Loucy (cell line): ENCODE data around the gene STXBP2.

Experiments used
- H2AFZ ChIP-seq: fragments of 200-600 bp; sonication (generic); 2 replicates; pipeline ENCODE4 v1.6.0; 2016; ENCODE audit warnings: antibody characterized with exemption, mild to moderate bottlenecking, low read length, moderate library complexity
- H3F3A ChIP-seq: fragments of 200-600 bp; 2 replicates; pipeline ENCODE4 v1.6.0; 2016; ENCODE audit warnings: antibody characterized with exemption, low read depth, mild to moderate bottlenecking
- H3K27me3 ChIP-seq: fragments of 200-600 bp; sonication (generic); 2 replicates; pipeline ENCODE4 v1.6.1; 2014; ENCODE audit warnings: low read length, mild to moderate bottlenecking; ENCODE audit not compliant: insufficient read depth, poor library complexity, severe bottlenecking
- H3K36me3 ChIP-seq: fragments of 200-600 bp; sonication (generic); 2 replicates; pipeline ENCODE4 v1.6.1; 2016; ENCODE audit warnings: low read length; ENCODE audit not compliant: insufficient read depth
- H3K4me1 ChIP-seq: fragments of 200-600 bp; sonication (generic); 2 replicates; pipeline ENCODE4 v1.5.1; 2014; ENCODE audit warnings: low read length, mild to moderate bottlenecking; ENCODE audit not compliant: insufficient read depth, poor library complexity, severe bottlenecking
- H3K4me2 ChIP-seq: fragments of 200-600 bp; sonication (generic); 2 replicates; pipeline ENCODE4 v1.6.0; 2014; ENCODE audit warnings: antibody characterized with exemption, low read length, low read depth, mild to moderate bottlenecking; ENCODE audit not compliant: poor library complexity, severe bottlenecking
- H3K4me3 ChIP-seq: fragments of 200-600 bp; sonication (generic); 2 replicates; pipeline ENCODE4 v1.5.1; 2014; ENCODE audit warnings: low read length, mild to moderate bottlenecking, mixed read lengths; ENCODE audit not compliant: poor library complexity, severe bottlenecking
- H3K79me2 ChIP-seq: fragments of 200-600 bp; sonication (generic); 2 replicates; pipeline ENCODE4 v1.6.1; 2014; ENCODE audit warnings: low read length; ENCODE audit not compliant: insufficient read depth
- H3K9ac ChIP-seq: fragments of 200-600 bp; sonication (generic); 2 replicates; pipeline ENCODE4 v1.6.0; 2014; ENCODE audit warnings: mild to moderate bottlenecking, low read depth, low read length, moderate library complexity; ENCODE audit not compliant: poor library complexity, severe bottlenecking
- H3K9me2 ChIP-seq: fragments of 200-600 bp; sonication (generic); replicated peaks from 2 replicates; pipeline ENCODE4 v1.6.1; 2016; ENCODE audit warnings: low read depth, low read length, mixed read lengths
- H3K9me3 ChIP-seq: fragments of 200-600 bp; sonication (generic); 2 replicates; pipeline ENCODE4 v1.6.1; 2014; ENCODE audit warnings: mild to moderate bottlenecking, antibody characterized with exemption, low read length, low read depth; ENCODE audit not compliant: insufficient read depth
- H4K20me1 ChIP-seq: fragments of 200-600 bp; sonication (generic); 2 replicates; pipeline ENCODE4 v1.6.0; 2014; ENCODE audit warnings: antibody characterized with exemption, low read length, mild to moderate bottlenecking; ENCODE audit not compliant: insufficient read depth, poor library complexity, severe bottlenecking
- EZH2phosphoT487 ChIP-seq: fragments of 200-600 bp; IDR thresholded peaks from 2 replicates; pipeline ENCODE4 v1.6.1; 2018; ENCODE audit warnings: antibody characterized with exemption, mild to moderate bottlenecking, moderate library complexity, borderline replicate concordance
- TF ChIP-seq, protein P1 (sequence below): fragments of 200-600 bp; sonication (generic); conservative IDR thresholded peaks from 2 replicates; pipeline ENCODE4 v1.5.1; 2014; ENCODE audit warnings: mild to moderate bottlenecking, antibody characterized with exemption, low read length

STXBP2 gene

DNA sequence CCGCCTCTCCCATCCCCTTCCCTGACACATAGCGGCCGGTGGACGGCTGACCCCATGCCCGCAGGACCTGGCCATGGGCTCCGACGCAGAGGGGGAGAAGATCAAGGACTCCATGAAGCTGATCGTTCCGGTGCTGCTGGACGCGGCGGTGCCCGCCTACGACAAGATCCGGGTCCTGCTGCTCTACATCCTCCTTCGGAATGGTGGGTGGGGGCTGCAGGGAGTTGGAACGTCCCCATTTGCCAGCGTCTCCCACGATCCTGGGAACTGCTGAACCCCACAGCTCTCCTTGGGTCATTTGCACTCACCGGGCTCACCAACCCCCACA lies 7.6 kb downstream of the STXBP2 start:
- Histone ChIP-seq H3K4me2 (no peak overlapping the region), H2AFZ (no peak overlapping the region), H3K4me1 (no peaks in the 10 kb centered on the region), H3K9me3 (no peaks in the 10 kb centered on the region), H3K36me3 (no peaks in the 10 kb centered on the region), H3K9ac (no peak overlapping the region), H3K4me3 (no peak overlapping the region), H3K27me3 (no peaks in the 10 kb centered on the region), H3K79me2 (no peaks in the 10 kb centered on the region), H3K9me2 (no peaks in the 10 kb centered on the region), H4K20me1 (no peaks in the 10 kb centered on the region), H3F3A (no peaks in the 10 kb centered on the region)
- TF ChIP-seq EZH2phosphoT487 = no peak
- TF ChIP-seq, protein P1, sequence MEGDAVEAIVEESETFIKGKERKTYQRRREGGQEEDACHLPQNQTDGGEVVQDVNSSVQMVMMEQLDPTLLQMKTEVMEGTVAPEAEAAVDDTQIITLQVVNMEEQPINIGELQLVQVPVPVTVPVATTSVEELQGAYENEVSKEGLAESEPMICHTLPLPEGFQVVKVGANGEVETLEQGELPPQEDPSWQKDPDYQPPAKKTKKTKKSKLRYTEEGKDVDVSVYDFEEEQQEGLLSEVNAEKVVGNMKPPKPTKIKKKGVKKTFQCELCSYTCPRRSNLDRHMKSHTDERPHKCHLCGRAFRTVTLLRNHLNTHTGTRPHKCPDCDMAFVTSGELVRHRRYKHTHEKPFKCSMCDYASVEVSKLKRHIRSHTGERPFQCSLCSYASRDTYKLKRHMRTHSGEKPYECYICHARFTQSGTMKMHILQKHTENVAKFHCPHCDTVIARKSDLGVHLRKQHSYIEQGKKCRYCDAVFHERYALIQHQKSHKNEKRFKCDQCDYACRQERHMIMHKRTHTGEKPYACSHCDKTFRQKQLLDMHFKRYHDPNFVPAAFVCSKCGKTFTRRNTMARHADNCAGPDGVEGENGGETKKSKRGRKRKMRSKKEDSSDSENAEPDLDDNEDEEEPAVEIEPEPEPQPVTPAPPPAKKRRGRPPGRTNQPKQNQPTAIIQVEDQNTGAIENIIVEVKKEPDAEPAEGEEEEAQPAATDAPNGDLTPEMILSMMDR = no peak

DNA sequence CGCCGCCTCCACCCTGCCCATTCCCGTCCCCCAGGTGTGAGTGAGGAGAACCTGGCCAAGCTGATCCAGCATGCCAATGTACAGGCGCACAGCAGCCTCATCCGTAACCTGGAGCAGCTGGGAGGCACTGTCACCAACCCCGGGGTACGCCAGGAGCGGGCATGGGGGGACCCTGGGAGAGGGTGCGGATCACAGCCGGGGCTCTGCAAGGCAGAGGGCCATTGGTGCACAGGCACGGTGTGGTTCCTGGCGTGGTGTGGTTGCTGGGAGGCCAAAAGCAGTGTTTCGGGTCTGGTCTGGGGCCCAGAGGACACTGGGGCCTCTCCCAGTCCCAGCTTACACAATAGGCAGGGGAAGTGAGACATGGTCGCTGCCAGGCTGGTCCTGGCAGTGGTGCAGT lies 8.3 kb downstream of the STXBP2 start:
- H3K9me2 ChIP-seq = no peaks in the 10 kb centered on the region
- H3F3A ChIP-seq = no peaks in the 10 kb centered on the region
- H3K79me2 ChIP-seq = no peaks in the 10 kb centered on the region
- no peak overlapping the region for H2AFZ ChIP-seq
- no peaks in the 10 kb centered on the region for H3K27me3 ChIP-seq
- no peak overlapping the region for H3K4me2 ChIP-seq
- no peaks in the 10 kb centered on the region for H3K4me1 ChIP-seq
- H3K4me3 ChIP-seq = no peak overlapping the region
- H3K9ac ChIP-seq = no peak overlapping the region
- no peak for TF ChIP-seq EZH2phosphoT487
- TF ChIP-seq, protein P1 = no peak
- no peaks in the 10 kb centered on the region for H4K20me1 ChIP-seq
- H3K9me3 ChIP-seq = no peaks in the 10 kb centered on the region
- H3K36me3 ChIP-seq = no peaks in the 10 kb centered on the region

DNA sequence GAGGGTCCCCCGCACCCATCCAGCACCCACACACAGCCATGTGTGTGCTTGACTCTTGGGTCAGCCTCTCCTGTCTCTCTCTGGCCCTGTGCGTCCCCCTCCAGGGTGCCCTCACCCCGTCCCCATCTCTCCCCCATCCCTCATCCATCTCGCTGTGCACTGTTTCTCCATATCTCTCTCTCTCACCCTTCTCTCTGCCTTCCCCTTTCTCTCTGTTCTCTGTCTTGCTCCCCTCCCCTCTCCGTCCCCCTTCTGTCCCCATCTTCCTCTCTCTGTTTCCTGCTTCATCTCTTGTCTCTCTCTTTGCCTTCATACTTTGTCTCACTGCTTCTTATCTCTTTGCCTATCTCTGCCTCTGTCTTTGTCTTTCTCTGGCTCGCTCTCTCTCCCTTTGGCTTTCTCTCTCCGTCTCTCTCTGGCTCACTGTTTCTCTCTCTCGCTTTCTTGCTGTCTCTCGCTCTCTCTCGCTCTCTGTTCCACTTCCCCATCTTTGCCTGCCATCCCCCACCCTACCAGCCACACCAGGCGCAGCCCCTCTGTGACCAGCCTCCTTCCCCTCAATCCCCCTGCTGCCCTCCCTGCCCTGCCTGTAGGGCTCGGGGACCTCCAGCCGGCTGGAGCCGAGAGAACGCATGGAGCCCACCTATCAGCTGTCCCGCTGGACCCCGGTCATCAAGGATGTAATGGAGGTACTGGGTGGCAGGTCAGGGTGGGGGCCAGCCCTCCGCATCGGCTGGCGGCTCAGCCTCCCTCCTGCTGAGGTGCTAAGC lies 8.9 kb downstream of the STXBP2 start:
- Histone ChIP-seq H3K36me3 (no peaks in the 10 kb centered on the region), H3K4me3 (no peak overlapping the region), H3K4me2 (no peak overlapping the region), H3K9me2 (no peaks in the 10 kb centered on the region), H3K79me2 (no peaks in the 10 kb centered on the region), H3F3A (no peaks in the 10 kb centered on the region), H2AFZ (no peak overlapping the region), H3K4me1 (no peaks in the 10 kb centered on the region), H3K27me3 (no peaks in the 10 kb centered on the region), H4K20me1 (no peaks in the 10 kb centered on the region), H3K9me3 (no peaks in the 10 kb centered on the region), H3K9ac (no peak overlapping the region)
- TF ChIP-seq, protein P1 = no peak
- TF ChIP-seq EZH2phosphoT487 = no peak
